ENCODE results near the gene ZG16B.

Gene ZG16B

DNA sequence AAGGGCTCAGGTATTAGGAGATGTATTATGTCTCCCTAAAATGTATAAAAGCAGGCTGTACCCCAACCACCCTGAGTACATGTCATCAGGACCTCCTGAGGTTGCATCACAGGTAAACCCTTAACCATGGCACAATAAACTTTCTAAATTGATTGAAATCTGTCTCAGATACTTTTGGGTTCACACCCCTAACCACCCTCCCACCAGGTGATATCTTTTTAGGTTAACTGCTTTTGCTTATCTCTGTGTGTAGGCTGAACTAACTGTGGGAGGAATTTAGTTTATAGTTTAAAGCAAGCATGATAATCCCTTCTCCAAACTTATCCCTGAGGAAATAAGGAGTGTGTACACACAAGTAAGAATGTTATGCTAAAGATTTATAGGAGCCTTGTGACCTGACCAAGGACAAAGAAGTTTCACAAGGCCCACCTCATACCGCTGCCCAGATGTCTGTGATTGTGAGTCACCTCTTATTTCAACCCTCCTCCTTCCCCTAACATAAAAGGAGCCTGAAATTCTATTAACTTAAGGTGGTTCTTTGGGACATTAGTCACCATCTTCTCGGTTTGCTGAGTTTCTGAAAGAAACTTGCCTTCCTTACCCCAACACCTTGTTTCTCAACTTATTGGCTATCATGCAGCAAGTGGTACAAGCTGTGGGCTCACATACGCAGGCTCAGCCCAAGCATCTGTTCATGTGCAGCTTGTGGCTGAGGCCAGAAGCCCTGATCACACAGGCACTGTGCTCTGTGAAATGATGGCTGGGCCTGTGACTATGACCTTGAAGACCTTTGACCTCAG lies 16.6 kb downstream of the ZG16B start:
- DNase-seq = no peak

DNA sequence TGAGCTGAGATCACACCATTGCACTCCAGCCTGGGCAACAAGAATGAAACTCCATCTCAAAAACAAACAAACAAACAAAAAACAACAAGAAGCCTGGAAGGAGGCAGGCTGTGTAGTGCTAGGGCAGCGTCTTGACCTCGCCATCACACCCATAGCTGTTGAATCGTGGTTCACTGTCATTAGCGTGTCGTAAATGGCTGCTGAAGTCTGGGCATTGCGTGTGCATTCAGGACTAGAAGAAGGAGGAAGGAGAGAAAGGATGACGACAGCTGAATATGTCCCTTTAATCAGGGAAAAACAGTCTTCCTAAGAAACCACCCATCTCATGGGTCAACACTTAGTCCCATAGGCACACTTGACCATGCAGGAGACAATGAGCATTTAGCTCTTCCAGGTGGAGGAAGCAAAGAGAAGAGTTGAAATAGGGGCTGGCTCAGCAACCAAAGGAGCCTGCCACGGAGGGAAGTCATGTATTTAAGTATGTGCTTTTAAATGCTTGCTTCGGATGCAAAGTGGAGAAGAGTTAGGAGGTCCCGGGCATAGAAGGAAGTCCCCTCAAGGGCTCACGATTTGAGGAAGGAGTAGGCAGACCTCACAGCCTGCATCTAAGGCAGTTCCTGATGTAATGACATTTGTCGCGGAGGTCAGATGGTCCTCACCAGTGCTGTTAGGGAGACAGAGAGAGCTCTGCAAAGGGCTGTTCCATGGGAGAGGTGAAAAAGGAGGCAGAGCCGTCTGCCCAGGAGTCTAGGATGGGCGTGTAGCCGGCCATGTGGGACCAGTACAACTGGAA lies 19.0 kb downstream of the ZG16B start:
- no peak for DNase-seq

DNA sequence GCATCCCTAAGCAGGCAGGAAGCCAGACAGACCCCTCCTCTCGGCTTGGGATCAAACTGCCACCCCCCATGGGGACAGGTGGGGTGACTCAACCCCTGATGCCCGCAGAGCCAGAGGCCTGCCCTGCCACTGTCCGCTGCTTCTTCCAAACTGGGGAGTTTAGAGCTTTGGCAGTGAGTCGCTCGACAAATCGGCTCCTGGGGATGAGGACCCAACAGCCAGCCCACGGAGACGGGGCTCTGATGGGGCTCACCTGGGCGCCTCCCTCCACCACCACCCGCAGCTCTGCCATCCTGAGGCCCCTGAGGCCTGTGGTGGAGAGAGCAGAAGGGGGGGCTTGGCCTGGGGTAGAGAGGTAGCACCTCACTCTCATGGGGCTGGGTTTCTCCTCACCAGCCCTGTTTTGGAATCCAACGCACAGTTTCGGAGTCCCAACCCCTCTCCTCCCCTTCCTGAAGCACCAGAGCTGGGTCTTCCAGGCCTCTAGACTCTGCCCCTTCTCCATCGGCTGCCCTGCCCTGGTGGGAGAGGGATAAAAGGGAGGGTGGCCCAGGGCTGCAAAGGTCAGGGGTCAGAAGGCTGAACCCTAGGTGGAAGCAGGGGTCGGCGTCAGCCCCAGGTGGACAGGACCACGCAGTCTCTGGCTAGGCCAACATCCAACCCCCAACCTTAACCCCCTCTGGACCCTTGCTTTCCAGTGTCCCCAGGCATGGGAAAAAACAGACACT lies 22.1 kb downstream of the ZG16B start:
- DNase-seq = no peak

- no peak for DNase-seq
Observed at GRCh38 chr16:2852731-2853507, 22.8 kb downstream of the ZG16B start.

GRCh38 chr16:2853531-2854073 lies 23.5 kb downstream of the ZG16B start:
- DNase-seq = no peak

GRCh38 chr16:2854700-2855309 lies 24.7 kb downstream of the ZG16B start:
- DNase-seq = no peak

DNA sequence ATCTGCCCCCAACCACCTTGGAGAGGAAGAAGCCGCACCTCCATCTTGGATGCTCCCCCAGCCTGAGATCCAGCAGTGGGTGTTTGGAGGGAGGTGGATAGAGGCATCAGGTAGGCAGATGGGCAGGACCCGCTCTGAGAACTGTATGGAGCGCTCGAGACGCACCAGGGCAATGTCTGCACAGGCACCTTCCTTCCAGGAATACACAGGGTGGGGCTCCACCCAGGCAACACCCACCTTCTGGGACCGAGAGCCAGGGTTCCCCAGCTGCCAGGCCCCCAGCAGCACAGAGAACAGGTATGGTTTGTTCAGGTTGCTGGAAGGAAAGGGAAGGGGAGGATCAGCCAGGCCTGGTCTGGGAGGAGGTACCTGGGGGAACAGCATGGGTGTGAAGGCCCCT lies 25.4 kb downstream of the ZG16B start:
- no peak for DNase-seq

DNA sequence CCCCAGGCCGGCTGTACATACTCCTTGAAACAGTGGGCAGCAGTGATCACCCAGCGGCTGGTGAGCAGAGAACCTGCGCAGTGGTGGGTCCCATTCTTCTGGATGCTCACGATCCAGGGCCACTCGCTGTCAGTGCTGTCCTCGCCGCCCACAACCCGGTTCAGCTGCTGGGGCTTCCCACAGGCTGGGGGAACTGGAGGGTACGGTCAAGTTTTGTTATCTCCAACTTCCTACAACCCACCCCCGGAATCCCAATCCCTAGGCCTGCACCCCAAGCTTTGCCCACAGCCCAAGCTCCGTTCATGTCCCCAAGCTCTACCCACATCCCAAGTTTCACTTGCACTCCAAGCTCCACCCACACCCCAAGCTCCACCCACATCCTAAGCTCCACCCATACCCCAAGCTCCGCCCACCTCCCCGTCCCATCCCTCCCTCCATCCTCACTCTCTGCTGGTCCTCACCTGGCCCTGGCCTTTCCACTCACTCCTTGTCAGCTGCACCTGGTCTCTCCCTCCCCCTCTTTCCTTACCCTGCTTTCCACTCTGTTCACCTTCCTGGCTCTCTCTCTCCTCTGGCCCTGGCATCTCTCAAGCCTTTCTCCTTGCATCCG lies 26.1 kb downstream of the ZG16B start:
- DNase-seq = peak; percentile 15

GRCh38 chr16:2856686-2857450 lies 26.8 kb downstream of the ZG16B start:
- no peak for DNase-seq

DNA sequence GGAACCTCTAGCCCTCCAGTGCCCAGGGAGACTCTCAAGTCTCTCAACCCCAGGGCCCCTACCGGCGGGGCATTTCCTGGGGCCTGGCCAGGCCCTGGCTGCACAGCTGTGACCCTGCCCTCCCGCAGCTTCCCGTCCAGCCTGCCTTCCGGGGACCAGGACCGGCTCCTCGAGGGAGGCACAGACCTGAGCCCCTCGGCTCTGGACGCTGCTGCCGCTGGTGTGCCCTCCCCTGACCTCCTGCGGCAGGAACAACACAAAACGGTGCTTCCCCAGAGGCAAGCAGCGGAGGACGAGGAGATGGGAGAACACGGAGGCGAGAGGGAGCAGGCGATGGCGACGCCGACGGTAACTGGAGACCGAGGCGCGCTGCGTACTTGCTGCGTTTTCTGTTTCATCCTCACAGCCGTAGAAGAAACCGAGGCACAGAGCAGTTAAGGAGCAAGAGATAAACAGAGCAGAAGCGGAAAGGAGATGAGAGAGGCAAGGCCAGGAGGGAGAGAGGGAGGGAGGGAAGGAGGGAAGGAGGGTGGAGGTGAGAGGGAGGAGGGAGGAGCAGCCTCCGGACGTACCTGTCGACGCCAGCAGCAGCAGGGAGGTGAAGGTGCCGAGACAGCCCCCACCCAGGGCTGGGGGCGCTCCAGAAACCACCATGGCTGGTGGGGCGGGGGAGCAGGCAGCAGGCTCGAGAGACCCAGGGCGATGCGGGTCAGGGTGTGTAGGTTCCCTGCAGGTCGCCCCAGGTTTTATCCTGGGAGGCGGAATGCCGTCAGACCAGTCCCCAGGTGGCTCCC lies 27.5 kb downstream of the ZG16B start, which contains the start of gene PRSS22:
Gene PRSS22 (minus strand): TSS at position 720 of the 794 bp plus-strand sequence. CDS start 66 bp downstream, at position 654.
- no peak for DNase-seq

DNA sequence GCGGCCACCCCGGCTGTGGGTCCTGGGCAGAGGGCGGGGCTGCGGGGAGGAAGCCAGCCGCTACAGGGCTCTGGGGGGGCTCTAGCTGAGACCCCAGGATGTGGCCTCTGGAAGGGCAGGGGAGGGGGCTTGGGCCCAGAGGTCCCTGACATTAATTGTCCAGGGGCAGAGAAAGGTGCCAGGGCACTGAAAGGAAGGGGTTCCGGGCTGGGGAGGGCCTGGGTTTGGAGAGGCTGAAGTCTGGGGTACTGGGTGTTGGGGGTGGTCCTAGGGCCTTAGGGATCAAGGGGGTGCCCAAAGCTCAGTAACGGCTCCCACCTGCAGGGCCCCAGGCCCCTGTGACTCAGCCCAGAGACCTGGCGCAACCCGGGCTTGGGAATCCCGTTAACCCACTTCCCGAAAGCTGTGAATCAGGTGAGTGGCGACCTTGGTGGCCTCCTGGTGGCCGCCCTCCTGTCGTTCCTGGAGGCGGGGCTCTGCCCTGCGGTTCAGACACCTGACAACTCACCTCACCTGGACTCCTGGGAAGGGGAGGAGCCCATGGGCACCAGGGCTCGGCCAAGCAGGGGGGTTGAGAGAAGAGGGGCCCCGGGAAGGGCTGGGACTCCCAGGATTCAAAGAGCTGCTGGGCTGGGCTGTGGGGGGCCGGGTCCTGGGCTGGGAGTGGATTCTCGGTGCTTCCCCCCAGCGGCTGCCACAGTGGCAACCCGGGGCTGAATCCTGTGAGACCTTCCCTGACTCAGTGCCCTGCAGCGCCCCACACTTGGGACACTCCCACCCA lies 28.3 kb downstream of the ZG16B start:
- DNase-seq = peak; percentile 5

DNA sequence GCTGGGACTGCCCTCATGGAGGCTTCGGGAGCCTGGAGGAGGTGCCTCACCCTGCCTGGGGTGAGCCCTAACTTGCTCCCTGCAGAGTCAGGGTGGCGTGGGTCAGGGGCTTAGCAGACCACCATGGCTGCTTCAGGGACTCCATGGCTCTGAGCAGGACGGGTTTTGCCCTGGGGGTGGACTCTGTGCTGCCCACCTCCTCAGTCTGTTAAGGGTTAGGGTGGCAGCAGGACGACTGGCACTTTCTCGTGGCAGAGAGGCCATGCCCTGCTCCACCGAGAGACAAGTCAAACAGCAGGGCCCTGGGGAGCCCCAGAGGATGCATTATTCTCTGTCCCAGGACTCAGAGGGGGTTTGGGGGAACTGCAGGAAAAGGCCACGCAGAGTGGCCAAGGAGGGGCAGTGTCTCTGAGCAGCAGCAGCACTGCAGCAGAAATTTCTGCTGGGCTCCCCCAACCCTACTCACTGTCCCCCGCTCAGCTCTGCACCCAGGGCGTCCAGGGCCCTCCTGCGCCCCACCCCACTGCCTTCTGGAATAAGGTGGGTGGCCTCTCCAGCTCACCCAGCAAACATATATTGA lies 29.7 kb downstream of the ZG16B start:
- no peak for DNase-seq

DNA sequence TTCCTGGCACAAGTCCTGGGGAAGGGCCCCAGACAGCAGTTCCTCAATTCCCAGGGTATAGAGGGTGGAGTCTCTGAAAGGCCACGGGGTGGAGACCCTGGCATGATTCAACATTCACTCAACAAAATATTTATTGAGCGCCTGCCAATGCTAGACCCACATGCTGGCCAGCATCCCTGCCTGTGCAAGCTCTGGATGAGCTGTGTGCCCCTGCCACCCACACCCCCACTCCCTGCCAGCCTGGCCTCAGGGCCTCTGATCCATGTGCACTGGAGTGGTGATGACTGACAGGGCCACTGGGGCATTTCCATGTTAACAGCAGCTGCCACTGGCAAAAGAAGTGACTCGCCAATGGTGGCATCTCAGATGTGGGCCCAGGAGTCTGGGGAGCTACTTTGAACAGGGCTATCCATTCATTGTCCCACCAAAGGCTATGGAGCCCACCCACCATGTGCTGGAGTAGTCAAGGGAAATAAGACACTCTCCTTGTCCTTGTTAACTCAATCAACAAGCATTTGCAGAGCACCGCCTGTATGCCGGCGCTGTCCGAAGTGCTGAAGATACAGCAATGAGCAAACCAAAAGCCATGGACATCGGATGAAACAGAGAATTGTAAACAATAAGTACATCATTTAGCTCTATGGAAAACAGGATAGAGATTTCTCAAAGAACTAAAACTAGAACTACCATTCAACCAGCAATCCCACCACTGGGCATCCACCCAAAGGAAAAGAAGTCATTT lies 30.9 kb downstream of the ZG16B start:
- no peak for DNase-seq

GRCh38 chr16:2865651-2866050 lies 35.5 kb downstream of the ZG16B start:
- DNase-seq = no peak

GRCh38 chr16:2866431-2866830 lies 36.3 kb downstream of the ZG16B start:
- DNase-seq = no peak

DNA sequence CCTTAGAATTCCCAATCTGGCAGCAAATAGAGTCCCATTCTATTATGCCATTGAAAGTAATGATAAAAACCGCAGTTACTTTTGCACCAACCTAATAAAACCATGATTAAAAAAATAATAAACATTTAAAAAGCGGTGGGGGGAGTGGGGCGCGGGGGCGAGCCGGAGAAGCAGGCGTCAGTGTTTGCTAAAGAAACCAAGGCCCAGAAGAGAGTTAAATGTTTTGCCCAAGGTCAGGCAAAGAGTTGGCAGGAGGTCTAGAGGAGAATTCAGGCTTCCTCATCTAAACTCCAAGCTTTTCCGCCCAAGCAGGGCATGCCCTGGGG lies 37.5 kb downstream of the ZG16B start:
- no peak for DNase-seq

- DNase-seq = peak; percentile 66
Observed at GRCh38 chr16:2867987-2868789, 38.1 kb downstream of the ZG16B start.
